Breast epithelium (tissue), 4 donors: Measurements from ENCODE around the gene PMPCA. TPM values are rescaled to one million over a fixed set of nuclear protein-coding genes. Genes with fewer than 3 reads are reported as not detected.

Source experiments
- DNase-seq, 2 donors: peaks; one replicate each; pipeline ENCODE4 v3.0.0-alpha.2; 2019; ENCODE audit warnings: low spot score in 2 of 2
- H3K27ac ChIP-seq, 2 donors: fragments of 200-600 bp; sonication (generic) in 1 of 2; one replicate each; pipeline ENCODE4 v1.5.1; 2016 to 2019; ENCODE audit warnings: mild to moderate bottlenecking in 1 of 2
- H3K27me3 ChIP-seq, 2 donors: fragments of 200-600 bp; sonication (generic) in 1 of 2; one replicate each; pipeline versions ENCODE4 v1.5.1 to v1.6.0; 2017 to 2019; ENCODE audit warnings: control low read depth in 1 of 2, mild to moderate bottlenecking in 1 of 2
- H3K36me3 ChIP-seq: fragments of 200-600 bp; one replicate; pipeline ENCODE4 v1.5.1; 2019
- H3K4me1 ChIP-seq, 2 donors: fragments of 200-600 bp; sonication (generic); one replicate each; pipeline ENCODE4 v1.5.1; 2016 to 2019; ENCODE audit warnings: control low read depth in 1 of 2
- H3K4me3 ChIP-seq, 3 donors: fragments of 200-600 bp; sonication (generic); 1 replicate in 2 of 3; 2 replicates in 1 of 3; pipeline ENCODE4 v1.5.1; 2016 to 2019; ENCODE audit warnings: mild to moderate bottlenecking in 3 of 3, moderate library complexity in 2 of 3
- H3K9me3 ChIP-seq, 2 donors: fragments of 200-600 bp; sonication (generic) in 1 of 2; one replicate each; pipeline ENCODE4 v1.5.1; 2016 to 2019; ENCODE audit warnings: control low read depth in 1 of 2
- CTCF ChIP-seq, 3 donors: fragments of 450-650 bp; IDR thresholded peaks; one replicate each; pipeline ENCODE4 v1.5.1; 2016 to 2017; ENCODE audit warnings: antibody characterized with exemption in 3 of 3, mild to moderate bottlenecking in 3 of 3, moderate library complexity in 3 of 3
- POLR2A ChIP-seq: fragments of 450-650 bp; IDR thresholded peaks from one replicate; pipeline ENCODE4 v1.6.1; 2016; ENCODE audit warnings: antibody characterized with exemption, mild to moderate bottlenecking, moderate library complexity
- POLR2AphosphoS5 ChIP-seq, 3 donors: sonication (generic); formaldehyde crosslinking; IDR thresholded peaks; one replicate each; pipeline ENCODE4 v1.6.1; 2017; ENCODE audit warnings: antibody characterized with exemption in 3 of 3
- intact Hi-C: fragments of 100-400 bp; cut with DNase I; formaldehyde crosslinking; loops from one replicate; pipeline ENCODE4 v1.15.1; 2023; ENCODE audit warnings: low total_unique reads
- total RNA-seq, 3 donors: library from RNA; depleted of rRNA; stranded (reverse); fragments of >200 nt; gene quantifications; one replicate each; pipeline ENCODE4 v1.1.0, GENCODE V29; 2016

Gene PMPCA
- total RNA-seq, 3 donors from 2014 or later: 31.4 to 37.0 (median 35.1) TPM

- Histone ChIP-seq H3K36me3 (peaks cover 5% of the 10 kb centered on the region), H3K4me1 (no peaks in the 10 kb centered on the region), H3K4me3 (no peak overlapping the region), H3K9me3 (no peaks in the 10 kb centered on the region), H3K27me3 (no peaks in the 10 kb centered on the region), H3K27ac (no peak overlapping the region)
- intact Hi-C loops: no loop called here
- DNase-seq: no peak
- TF ChIP-seq POLR2A (no peak), POLR2AphosphoS5 (IDR thresholded peaks at IDR 0.05) (no peak), CTCF (IDR thresholded peaks at IDR 0.05) (no peak)
These were observed 62.3 kb downstream of the PMPCA start for GRCh38 chr9:136472640-136473353.

GRCh38 chr9:136473354-136473721, 62.9 kb downstream of the PMPCA start:
- no peak for TF ChIP-seq POLR2AphosphoS5 (IDR thresholded peaks at IDR 0.05)
- TF ChIP-seq CTCF (IDR thresholded peaks at IDR 0.05): no peak
- no peak for TF ChIP-seq POLR2A
- Histone ChIP-seq H3K27me3 (no peaks in the 10 kb centered on the region), H3K36me3 (peaks cover 5% of the 10 kb centered on the region), H3K4me1 (no peaks in the 10 kb centered on the region), H3K9me3 (no peaks in the 10 kb centered on the region), H3K4me3 (no peak overlapping the region), H3K27ac (no peak overlapping the region)
- no peak for DNase-seq
- intact Hi-C loops: no loop called here

Other genes with a start within 250 kb of the PMPCA start
- not detected for gene LHX3, start 205.5 kb upstream of the PMPCA start, total RNA-seq
- 1 to 10 TPM; 5.6 to 8.8 (median 6.2) TPM for gene QSOX2, start 164.8 kb upstream of the PMPCA start, total RNA-seq
- not detected for gene CCDC187, start 106.6 kb upstream of the PMPCA start, total RNA-seq
- 10 to 100 TPM in 1 of 3 donors, 1 to 10 TPM in 2; 5.6 to 19.0 (median 8.6) TPM for gene GPSM1, start 83.1 kb upstream of the PMPCA start, total RNA-seq
- 10 to 100 TPM; 35.4 to 57.4 (median 40.0) TPM for gene DNLZ, start 46.9 kb upstream of the PMPCA start, total RNA-seq
- gene CARD9, start 37.0 kb upstream of the PMPCA start, total RNA-seq: 1 to 10 TPM; 3.0 to 7.6 (median 3.3) TPM
- gene SNAPC4, start 10.5 kb upstream of the PMPCA start, total RNA-seq: 1 to 10 TPM; 4.6 to 7.5 (median 6.7) TPM
- 10 to 100 TPM; 23.7 to 54.4 (median 36.0) TPM for gene ENTR1, start within 50 bp of the PMPCA start, total RNA-seq
- gene INPP5E, start 29.2 kb downstream of the PMPCA start, total RNA-seq: 1 to 10 TPM; 6.2 to 8.5 (median 8.2) TPM
- 10 to 100 TPM; 41.9 to 55.1 (median 42.9) TPM for gene SEC16A, start 72.4 kb downstream of the PMPCA start, total RNA-seq
- 10 to 100 TPM; 12.6 to 33.8 (median 21.1) TPM for gene NOTCH1, start 135.4 kb downstream of the PMPCA start, total RNA-seq